CD4-positive, alpha-beta T cell treated with Interleukin-21 for 1 hour (primary cell): ENCODE measurements around the gene URM1.

ENCODE experiments used
- DNase-seq: peaks from one replicate; pipeline ENCODE4 v3.0.0-alpha.2; 2020

URM1 gene

DNA sequence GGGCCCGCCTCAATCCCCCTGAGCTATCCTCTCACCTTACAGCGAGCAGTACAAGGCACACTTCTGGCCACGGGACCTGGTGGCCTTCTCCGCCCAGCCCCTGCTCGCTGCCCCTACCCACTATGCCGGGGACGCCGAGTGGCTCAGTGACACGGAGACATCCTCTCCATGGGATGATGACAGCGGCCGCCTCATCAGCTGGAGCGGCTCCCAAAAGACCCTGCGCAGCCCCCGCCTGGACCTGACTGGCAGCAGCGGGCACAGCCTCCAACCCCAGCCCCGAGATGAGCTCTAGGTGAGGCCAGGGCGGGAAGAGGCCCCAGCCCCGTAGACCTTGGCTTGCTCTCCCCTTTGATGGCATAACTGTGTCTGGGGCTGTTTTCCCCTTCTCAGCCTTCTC, 64.4 kb downstream of the URM1 start:
- DNase-seq, result no peak

- DNase-seq, result peak; percentile 76
Observed at GRCh38 chr9:128438343-128439109, 67.4 kb downstream of the URM1 start.

- DNase-seq, result no peak
Observed at GRCh38 chr9:128439273-128439672, 68.1 kb downstream of the URM1 start.
